RWPE1 (cell line): ENCODE measurements around the gene LMNB1.
A peak's percentile ranks its signal among the peaks of the same experiment; 100 is the strongest.
"Not testable (repeated sequence)": the region's sequence is repeated elsewhere in the genome, so short reads cannot be mapped to it uniquely, and the experiment has no call there.

Experiments used
- CTCF ChIA-PET: fragments of 350-600 bp; sonication (Branson Sonifier 250); formaldehyde crosslinking; extraction: SDS; loops from one replicate; lab custom pipeline; 2021; lab: Yijun Ruan, JAX
- POLR2A ChIA-PET: fragments of 400-600 bp; formaldehyde crosslinking; extraction: SDS; loops from one replicate; lab custom pipeline; 2020; ENCODE audit warnings: antibody characterized with exemption; ENCODE audit not compliant: low non-redundant PET; lab: Yijun Ruan, JAX
- DNase-seq: peaks from one replicate; pipeline ENCODE4 v3.0.0; 2012; ENCODE audit warnings: low spot score
- H3K27ac ChIP-seq: fragments of 450-650 bp; 2 replicates; pipeline ENCODE4 v1.5.1; 2017
- CTCF ChIP-seq: fragments of 450-650 bp; conservative IDR thresholded peaks from 2 replicates; pipeline ENCODE4 v1.5.1; 2017; ENCODE audit warnings: low read depth, mild to moderate bottlenecking

The LMNB1 gene

GRCh38 chr5:126831156-126831555 is 54.2 kb downstream of the LMNB1 start:
- POLR2A ChIA-PET = no interaction called here
- H3K27ac ChIP-seq = no peak overlapping the region
- CTCF ChIA-PET = no interaction called here
- TF ChIP-seq CTCF = no peak
- DNase-seq = no peak

GRCh38 chr5:126836778-126837177 is 59.8 kb downstream of the LMNB1 start:
- CTCF ChIA-PET = no interaction called here
- H3K27ac ChIP-seq = no peak overlapping the region
- POLR2A ChIA-PET = no interaction called here
- no peak for TF ChIP-seq CTCF
- DNase-seq = no peak

- no peak overlapping the region for H3K27ac ChIP-seq
- TF ChIP-seq CTCF = no peak
- ChIA-PET POLR2A (no interaction called here), CTCF (interaction anchor here (0.5 to 0.6 kb wide), 3 partner anchors 18 to 440 kb away, joined by 3 to 6 read pairs (median 3); no protein-coding TSS in a partner anchor)
- no peak for DNase-seq
Observed at GRCh38 chr5:126837242-126837641, 60.3 kb downstream of the LMNB1 start.

- ChIA-PET CTCF (interaction anchor here (0.6 kb wide), 2 partner anchors 440 to 655 kb away, joined by 3 to 4 read pairs; no protein-coding TSS in a partner anchor), POLR2A (no interaction called here)
- TF ChIP-seq CTCF = no peak
- H3K27ac ChIP-seq = no peak overlapping the region
- DNase-seq = no peak
Observed at GRCh38 chr5:126837906-126838539, 61.1 kb downstream of the LMNB1 start.

GRCh38 chr5:126839407-126839806 is 62.5 kb downstream of the LMNB1 start:
- CTCF ChIA-PET = interaction anchor here (0.7 kb wide), 1 partner anchor 1675 kb away, joined by 3 read pairs; no protein-coding TSS in a partner anchor
- H3K27ac ChIP-seq, POLR2A ChIA-PET, DNase-seq: not testable (repeated sequence)

- CTCF ChIA-PET, H3K27ac ChIP-seq, DNase-seq: not testable (repeated sequence)
- POLR2A ChIA-PET = interaction anchor here (0.7 kb wide), 1 partner anchor 29 kb away, joined by 3 read pairs; no protein-coding TSS in a partner anchor
Observed at GRCh38 chr5:126843375-126843774, 66.4 kb downstream of the LMNB1 start.

- peak; percentile 34 for DNase-seq
- H3K27ac ChIP-seq = peak overlapping the region; percentile 33; the same call in 1 of the 2 replicates
- ChIA-PET POLR2A (interaction anchor here (0.6 kb wide), 1 partner anchor 10 kb away, joined by 3 read pairs; no protein-coding TSS in a partner anchor), CTCF (interaction anchor here (0.5 to 0.7 kb wide), 3 partner anchors 29 to 929 kb away, joined by 3 read pairs; no protein-coding TSS in a partner anchor)
Observed at GRCh38 chr5:126845470-126846070, 68.6 kb downstream of the LMNB1 start.

- no peak for TF ChIP-seq CTCF
- CTCF ChIA-PET = interaction anchor here (0.7 kb wide), 1 partner anchor 28 kb away, joined by 3 read pairs; no protein-coding TSS in a partner anchor
- DNase-seq = no peak
- POLR2A ChIA-PET = no interaction called here
- H3K27ac ChIP-seq = no peak overlapping the region
Observed at GRCh38 chr5:126846344-126846743, 69.4 kb downstream of the LMNB1 start.
